Hair follicular keratinocyte (primary cell): ENCODE data around the gene C17orf67. TPM values are rescaled to one million over a fixed set of nuclear protein-coding genes. Genes with fewer than 3 reads are reported as not detected.

Experiments used
- total RNA-seq: library from RNA; depleted of rRNA; stranded (reverse); fragments of >200 nt; gene quantifications from 2 replicates; pipeline ENCODE4 v1.2.3, GENCODE V29; 2015

Gene C17orf67, protein sequence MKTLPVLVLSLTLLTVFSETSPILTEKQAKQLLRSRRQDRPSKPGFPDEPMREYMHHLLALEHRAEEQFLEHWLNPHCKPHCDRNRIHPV
- 0.55 and 1.6 TPM in 2 replicates for total RNA-seq

DNA sequence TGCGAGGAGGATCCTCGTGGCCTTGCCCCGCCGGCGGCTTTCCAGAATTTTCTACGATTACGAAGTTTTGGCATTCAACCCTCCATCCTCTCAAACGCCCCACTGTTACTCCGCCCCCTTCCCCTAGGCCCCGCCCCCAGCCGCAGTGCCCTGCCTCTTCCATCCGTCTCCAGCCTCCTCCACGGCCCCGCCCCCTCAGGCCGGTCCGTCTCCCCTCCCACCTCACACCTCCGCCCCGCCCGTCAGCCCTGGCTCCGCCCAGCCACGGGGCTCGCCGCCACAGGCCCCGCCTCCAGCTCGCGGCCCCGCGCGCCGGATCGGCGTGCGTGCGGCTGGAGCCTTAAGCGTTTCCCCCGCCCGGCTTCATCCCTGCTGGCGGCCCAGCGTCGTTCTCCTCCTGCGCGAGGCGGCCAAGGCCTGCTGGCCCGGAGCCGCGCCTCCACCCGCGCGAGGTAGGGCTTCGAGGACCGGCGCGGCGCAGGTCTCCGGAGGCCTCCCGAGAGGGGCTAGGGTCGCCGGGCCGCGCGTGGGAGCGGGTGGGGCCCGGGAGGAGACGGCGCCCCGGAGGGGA lies at the start of gene C17orf67, which contains the start of gene DGKE:
C17orf67 (minus strand) TSS at position 112 of the 571 bp plus-strand sequence. CDS start 18,110 bp downstream, outside the sequence.
DGKE (plus strand) TSS at position 343 of the 571 bp plus-strand sequence. CDS start 645 bp downstream, outside the sequence.

Other genes starting within 250 kb of the C17orf67 start
- gene NOG, start 240.2 kb downstream of the C17orf67 start, total RNA-seq = 1.3 and 1.4 TPM in 2 replicates
- gene DGKE, start 231 bp upstream of the C17orf67 start, total RNA-seq = 2.8 and 4.1 TPM in 2 replicates
- 22.0 and 33.2 TPM in 2 replicates for gene TRIM25, start 80.1 kb upstream of the C17orf67 start, total RNA-seq
- gene COIL, start 127.1 kb upstream of the C17orf67 start, total RNA-seq = 10.8 and 12.6 TPM in 2 replicates
- gene SCPEP1, start 144.2 kb upstream of the C17orf67 start, total RNA-seq = 54.7 and 69.9 TPM in 2 replicates